Left lung (tissue), 10 donors: ENCODE measurements around the gene TANGO6. TPM values are rescaled to one million over a fixed set of nuclear protein-coding genes. Genes with fewer than 3 reads are reported as not detected.
A peak's percentile ranks its signal among the peaks of the same experiment; 100 is the strongest.

Source experiments
- ATAC-seq: fragments of 200-7000 bp; cut with Tn5 transposase; one replicate; pipeline ENCODE4 v1.9.1; 2020; ENCODE audit warnings: moderate library complexity
- DNase-seq, 4 donors: peaks; one replicate each; pipeline ENCODE4 v3.0.0-alpha.2; 2013 to 2020
- H3K27ac ChIP-seq, 2 donors: fragments of 200-600 bp; sonication (generic) in 1 of 2; one replicate each; pipeline versions ENCODE4 v1.5.0 to v1.8.0; 2020 to 2021
- H3K27me3 ChIP-seq, 2 donors: fragments of 200-600 bp; sonication (generic) in 1 of 2; one replicate each; pipeline versions ENCODE4 v1.5.0 to v1.8.0; 2020 to 2021
- H3K36me3 ChIP-seq, 2 donors: fragments of 200-600 bp; sonication (generic) in 1 of 2; one replicate each; pipeline versions ENCODE4 v1.5.0 to v1.8.0; 2020 to 2021
- H3K4me1 ChIP-seq, 2 donors: fragments of 200-600 bp; one replicate each; pipeline ENCODE4 v1.8.0; 2021
- H3K4me3 ChIP-seq, 2 donors: fragments of 200-600 bp; sonication (generic) in 1 of 2; one replicate each; pipeline versions ENCODE4 v1.5.0 to v1.8.0; 2020 to 2021; ENCODE audit warnings: mild to moderate bottlenecking in 1 of 2
- H3K9me3 ChIP-seq, 2 donors: fragments of 200-600 bp; sonication (generic) in 1 of 2; one replicate each; pipeline versions ENCODE4 v1.5.0 to v1.8.0; 2020 to 2021
- intact Hi-C, 2 donors: fragments of 100-400 bp; cut with DNase I; formaldehyde crosslinking; loops; one replicate each; pipeline versions ENCODE4 v1.11.2 to v1.14.2; 2022
- polyA plus RNA-seq, 6 donors: library from polyadenylated mRNA; unstranded; fragments of 120-200 nt; gene quantifications; one replicate each; pipeline ENCODE4 v1.2.1, GENCODE V29; 2013; ENCODE audit not compliant: insufficient read length in 6 of 6
- total RNA-seq, 2 donors: library from RNA; stranded (reverse); fragmentation: NEBNext Ultra II Directional; extraction: Animal tissue kit (Norgen Biotek cat#: 25700); gene quantifications; one replicate each; pipeline ENCODE4 v1.2.1, GENCODE V29; 2021
- TF ChIP-seq, protein P1 (sequence below), 2 donors: fragments of 200-600 bp; sonication (generic) in 1 of 2; IDR thresholded peaks; one replicate each; pipeline versions ENCODE4 v1.5.0 to v1.8.0; 2021; ENCODE audit warnings: antibody characterized with exemption in 2 of 2
- donor health status: DM: no; HTN: yes; CAD: no.
- donor health status: DM: no; HTN: no; CAD: no.

TANGO6 gene
- total and polyA plus RNA-seq, 8 donors, result 6.3 to 24.1 (median 7.9) TPM

DNA sequence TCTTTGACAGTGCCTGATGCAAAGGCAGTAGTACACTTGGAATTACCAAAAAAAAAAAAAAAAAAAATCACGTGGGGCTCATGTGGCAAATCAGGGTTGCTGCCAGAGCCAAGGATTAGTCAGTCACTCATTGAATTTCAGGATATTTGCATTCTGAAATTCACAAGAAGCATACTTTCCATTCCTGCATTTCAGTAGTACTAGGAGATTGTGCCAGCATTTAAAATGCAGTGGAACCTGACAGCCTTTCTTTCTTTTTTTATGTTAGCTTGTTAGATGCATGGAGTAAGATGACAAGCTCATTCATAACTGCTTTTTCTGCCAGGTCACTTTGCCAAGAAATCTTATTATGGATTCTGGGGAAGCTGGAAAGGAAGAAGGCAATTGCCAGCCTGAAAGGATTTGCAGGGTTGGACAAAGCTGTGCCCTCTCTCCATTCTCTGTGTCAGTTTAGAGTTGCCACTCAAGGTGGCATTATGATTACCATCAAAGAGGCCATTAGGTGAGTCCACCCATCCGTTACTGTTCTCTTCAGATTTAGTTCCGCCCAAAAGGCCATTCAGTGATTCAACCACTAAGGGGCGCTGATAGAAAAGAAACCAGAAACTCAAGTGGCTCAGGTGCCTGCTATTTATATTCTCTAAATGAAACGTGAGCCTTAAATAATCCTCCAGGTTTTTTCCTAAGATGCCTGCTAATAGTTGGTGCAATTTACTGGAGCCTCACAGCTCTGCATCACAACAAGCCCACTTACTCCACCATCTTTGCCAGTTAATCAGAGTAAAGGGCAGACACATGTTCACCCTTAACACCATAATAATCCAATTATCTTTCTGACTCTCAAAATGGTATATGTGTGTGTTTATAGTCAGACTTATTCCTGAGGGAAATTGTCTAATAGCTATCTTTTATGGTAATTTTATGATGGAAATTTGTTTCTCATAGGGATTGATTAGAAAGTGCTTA is 59.0 kb downstream of the TANGO6 start:
- peak; percentile 94 for ATAC-seq
- intact Hi-C loops, result no loop called here

DNA sequence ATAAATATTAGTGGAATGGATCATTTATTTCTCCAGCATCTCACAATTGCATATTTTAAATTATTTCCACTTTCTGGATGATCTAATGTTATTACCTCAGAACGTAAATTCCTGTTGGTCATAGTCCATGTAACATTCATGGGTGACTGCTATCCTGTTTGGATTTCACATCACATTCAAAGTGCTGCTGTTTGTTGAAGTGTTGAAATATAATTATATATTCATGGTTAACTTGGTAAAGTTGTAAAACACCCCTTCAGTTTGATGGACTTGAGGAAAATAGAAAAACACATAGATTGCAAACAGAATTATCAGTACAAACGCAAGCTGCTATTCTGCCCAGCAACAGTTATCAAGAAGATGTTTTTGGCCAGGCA is 59.6 kb downstream of the TANGO6 start:
- Histone ChIP-seq H3K36me3 (peaks cover 0 to 37% of the 10 kb centered on the region in 2 donors), H3K27me3 (no peaks in the 10 kb centered on the region), H3K9me3 (no peaks in the 10 kb centered on the region), H3K27ac (no peak overlapping the region), H3K4me3 (no peak overlapping the region), H3K4me1 (no peaks in the 10 kb centered on the region)
- intact Hi-C loops, result no loop called here
- DNase-seq (no peak), ATAC-seq (no peak)
- TF ChIP-seq, protein P1, sequence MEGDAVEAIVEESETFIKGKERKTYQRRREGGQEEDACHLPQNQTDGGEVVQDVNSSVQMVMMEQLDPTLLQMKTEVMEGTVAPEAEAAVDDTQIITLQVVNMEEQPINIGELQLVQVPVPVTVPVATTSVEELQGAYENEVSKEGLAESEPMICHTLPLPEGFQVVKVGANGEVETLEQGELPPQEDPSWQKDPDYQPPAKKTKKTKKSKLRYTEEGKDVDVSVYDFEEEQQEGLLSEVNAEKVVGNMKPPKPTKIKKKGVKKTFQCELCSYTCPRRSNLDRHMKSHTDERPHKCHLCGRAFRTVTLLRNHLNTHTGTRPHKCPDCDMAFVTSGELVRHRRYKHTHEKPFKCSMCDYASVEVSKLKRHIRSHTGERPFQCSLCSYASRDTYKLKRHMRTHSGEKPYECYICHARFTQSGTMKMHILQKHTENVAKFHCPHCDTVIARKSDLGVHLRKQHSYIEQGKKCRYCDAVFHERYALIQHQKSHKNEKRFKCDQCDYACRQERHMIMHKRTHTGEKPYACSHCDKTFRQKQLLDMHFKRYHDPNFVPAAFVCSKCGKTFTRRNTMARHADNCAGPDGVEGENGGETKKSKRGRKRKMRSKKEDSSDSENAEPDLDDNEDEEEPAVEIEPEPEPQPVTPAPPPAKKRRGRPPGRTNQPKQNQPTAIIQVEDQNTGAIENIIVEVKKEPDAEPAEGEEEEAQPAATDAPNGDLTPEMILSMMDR (IDR thresholded peaks at IDR 0.05), result no peak

More for the DNA sequence above, 59.0 kb downstream of the TANGO6 start:
- H3K4me3 ChIP-seq, result no peak overlapping the region
- no peaks in the 10 kb centered on the region for H3K27me3 ChIP-seq
- TF ChIP-seq, protein P1 (IDR thresholded peaks at IDR 0.05), result peak; percentile 48 to 50
- no peak overlapping the region for H3K27ac ChIP-seq
- H3K9me3 ChIP-seq, result no peaks in the 10 kb centered on the region
- DNase-seq, result peak in 1 of 4 donors; percentile 57
- H3K36me3 ChIP-seq, result peaks cover 0 to 31% of the 10 kb centered on the region in 2 donors
- H3K4me1 ChIP-seq, result no peaks in the 10 kb centered on the region

DNA sequence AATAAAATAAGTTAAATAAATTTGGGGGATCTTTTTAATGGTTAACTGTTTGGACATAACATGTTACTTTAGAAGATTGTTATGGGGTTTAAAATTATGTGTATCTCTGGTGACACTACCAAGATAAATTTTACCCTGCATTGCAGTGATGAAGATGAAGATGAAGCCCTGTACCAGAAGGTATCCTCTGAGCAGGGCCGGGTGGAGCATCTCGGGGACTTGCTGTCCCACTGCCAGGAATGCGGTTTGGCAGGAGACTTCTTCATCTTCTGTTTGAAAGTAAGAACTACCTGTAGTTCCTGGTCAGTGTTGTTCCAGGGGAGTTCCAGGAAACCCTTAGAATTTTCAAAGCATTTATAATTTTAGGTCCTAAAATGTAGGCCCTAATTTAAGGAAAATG is 64.0 kb downstream of the TANGO6 start:
- TF ChIP-seq, protein P1 (IDR thresholded peaks at IDR 0.05), result no peak
- peaks cover 0 to 4% of the 10 kb centered on the region in 2 donors for H3K4me1 ChIP-seq
- H3K4me3 ChIP-seq, result no peak overlapping the region
- ATAC-seq, result peak; percentile 27
- DNase-seq, result no peak
- H3K36me3 ChIP-seq, result peaks cover 4 to 60% of the 10 kb centered on the region in 2 donors
- no peaks in the 10 kb centered on the region for H3K9me3 ChIP-seq
- peak overlapping the region in 1 of 2 donors; percentile 50 for H3K27ac ChIP-seq
- intact Hi-C loops, result no loop called here
- no peaks in the 10 kb centered on the region for H3K27me3 ChIP-seq

DNA sequence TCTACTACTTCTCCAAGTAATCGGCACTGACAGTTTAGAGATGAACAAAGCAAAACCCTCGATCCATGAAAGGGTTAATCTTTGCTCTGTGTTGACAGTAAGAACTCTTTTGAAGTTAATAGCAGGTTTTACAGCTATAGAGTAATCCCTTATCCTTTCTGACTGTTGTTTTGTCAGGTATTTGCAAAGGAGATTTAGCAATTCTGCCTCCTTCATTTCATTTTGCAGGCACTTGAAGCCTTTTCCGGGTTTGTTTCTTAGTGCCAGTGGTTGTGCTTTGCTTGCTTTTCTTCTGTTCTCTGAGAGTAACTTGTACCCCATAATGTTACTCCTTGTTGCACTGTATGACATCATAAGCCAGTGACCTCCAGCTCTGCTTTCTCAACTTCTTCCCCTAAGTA is 64.5 kb downstream of the TANGO6 start:
- Histone ChIP-seq H3K27me3 (no peaks in the 10 kb centered on the region), H3K9me3 (no peaks in the 10 kb centered on the region), H3K4me3 (no peak overlapping the region), H3K36me3 (peaks cover 4 to 61% of the 10 kb centered on the region in 2 donors), H3K4me1 (peaks cover 0 to 4% of the 10 kb centered on the region in 2 donors), H3K27ac (peak overlapping the region in 1 of 2 donors; percentile 50)
- TF ChIP-seq, protein P1 (IDR thresholded peaks at IDR 0.05), result no peak
- DNase-seq (peak in 1 of 4 donors; percentile 53), ATAC-seq (peak; percentile 80)
- intact Hi-C loops, result no loop called here

DNA sequence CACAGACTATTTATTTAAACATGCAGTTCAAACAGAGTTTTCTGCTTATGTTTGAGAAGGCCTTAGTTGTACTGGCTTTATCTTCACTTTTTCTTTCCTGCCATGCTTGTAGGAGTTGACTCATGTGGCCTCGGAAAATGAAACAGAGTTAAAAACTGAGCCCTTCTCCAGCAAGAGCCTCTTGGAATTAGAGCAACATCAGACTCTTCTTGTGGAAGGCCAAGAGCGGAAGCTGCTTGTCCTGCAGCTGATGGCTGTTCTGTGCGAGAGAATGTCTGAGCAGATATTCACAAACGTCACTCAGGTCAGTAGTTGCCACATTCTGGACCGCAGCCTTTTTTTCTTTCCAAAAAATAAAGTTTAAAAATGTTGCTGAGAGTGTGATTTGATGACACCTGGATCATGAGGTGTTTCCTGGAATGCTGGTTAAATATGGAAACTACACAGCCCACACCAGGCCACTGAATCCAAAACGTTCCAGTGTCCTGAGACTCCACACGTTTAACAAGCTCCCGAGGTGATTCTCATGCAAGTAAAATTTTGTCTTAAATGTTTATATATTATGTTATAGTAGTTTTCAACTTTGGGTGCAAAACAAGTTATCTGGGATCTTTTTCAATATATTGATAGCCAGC is 65.9 kb downstream of the TANGO6 start:
- Histone ChIP-seq H3K36me3 (peaks cover 4 to 48% of the 10 kb centered on the region in 2 donors), H3K27ac (no peak overlapping the region), H3K9me3 (no peaks in the 10 kb centered on the region), H3K4me3 (no peak overlapping the region), H3K4me1 (peaks cover 0 to 4% of the 10 kb centered on the region in 2 donors), H3K27me3 (no peaks in the 10 kb centered on the region)
- ATAC-seq, result peak; percentile 56
- no peak for DNase-seq
- TF ChIP-seq, protein P1 (IDR thresholded peaks at IDR 0.05), result no peak
- intact Hi-C loops, result no loop called here
